Effector memory CD4-positive, alpha-beta T cell (primary cell): ENCODE measurements around the gene DAB1.

Experiments used
- DNase-seq, 3 donors: peaks; one replicate each; pipeline ENCODE4 v3.0.0-alpha.2; 2020
- H3K27ac ChIP-seq: 2 replicates; pipeline ENCODE4 v1.7.0; 2013; ENCODE audit warnings: mild to moderate bottlenecking, low read length, moderate library complexity; ENCODE audit not compliant: insufficient read depth, poor library complexity, severe bottlenecking
- H3K27me3 ChIP-seq: replicated peaks from 2 replicates; pipeline ENCODE4 v1.7.0; 2013; ENCODE audit warnings: mild to moderate bottlenecking, low read length; ENCODE audit not compliant: insufficient read depth, control insufficient read depth, poor library complexity, severe bottlenecking
- H3K36me3 ChIP-seq: 2 replicates; pipeline ENCODE4 v1.7.0; 2013; ENCODE audit warnings: mild to moderate bottlenecking, low read length, moderate library complexity; ENCODE audit not compliant: control insufficient read depth, insufficient read depth
- H3K4me1 ChIP-seq: 2 replicates; pipeline ENCODE4 v1.7.0; 2013; ENCODE audit warnings: low read length, mild to moderate bottlenecking; ENCODE audit not compliant: control insufficient read depth, insufficient read depth, poor library complexity, severe bottlenecking
- H3K4me3 ChIP-seq: 2 replicates; pipeline ENCODE4 v1.7.0; 2013; ENCODE audit warnings: low read length, low read depth, mild to moderate bottlenecking; ENCODE audit not compliant: insufficient read depth, poor library complexity, severe bottlenecking
- H3K9me3 ChIP-seq: 2 replicates; pipeline ENCODE4 v1.7.0; 2013; ENCODE audit warnings: mild to moderate bottlenecking, low read length, moderate library complexity; ENCODE audit not compliant: control insufficient read depth

The DAB1 gene

DNA sequence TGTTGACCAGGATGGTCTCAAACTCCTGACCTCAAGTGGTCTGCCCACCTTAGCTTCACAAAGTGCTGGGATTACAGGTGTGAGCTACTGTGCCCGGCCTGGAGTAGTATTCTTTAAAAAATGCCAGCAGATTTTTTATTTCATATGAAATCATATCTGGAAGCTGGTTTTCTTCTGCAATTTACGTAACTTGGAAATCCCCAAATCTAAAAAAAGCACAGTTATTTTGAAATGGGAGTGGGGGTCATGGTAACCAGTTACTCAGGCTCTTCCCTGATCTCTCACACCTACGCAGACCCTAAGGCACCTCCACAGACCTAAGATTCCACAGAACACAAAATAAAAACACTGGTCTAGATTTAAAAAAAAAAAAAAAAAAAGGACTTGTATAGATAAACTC lies 219.8 kb downstream of the DAB1 start:
- no peaks in the 10 kb centered on the region for H3K9me3 ChIP-seq
- no peak overlapping the region for H3K4me3 ChIP-seq
- no peak overlapping the region for H3K27ac ChIP-seq
- H3K36me3 ChIP-seq, result no peaks in the 10 kb centered on the region
- H3K4me1 ChIP-seq, result no peaks in the 10 kb centered on the region
- no peak for DNase-seq
- H3K27me3 ChIP-seq, result no peaks in the 10 kb centered on the region

DNA sequence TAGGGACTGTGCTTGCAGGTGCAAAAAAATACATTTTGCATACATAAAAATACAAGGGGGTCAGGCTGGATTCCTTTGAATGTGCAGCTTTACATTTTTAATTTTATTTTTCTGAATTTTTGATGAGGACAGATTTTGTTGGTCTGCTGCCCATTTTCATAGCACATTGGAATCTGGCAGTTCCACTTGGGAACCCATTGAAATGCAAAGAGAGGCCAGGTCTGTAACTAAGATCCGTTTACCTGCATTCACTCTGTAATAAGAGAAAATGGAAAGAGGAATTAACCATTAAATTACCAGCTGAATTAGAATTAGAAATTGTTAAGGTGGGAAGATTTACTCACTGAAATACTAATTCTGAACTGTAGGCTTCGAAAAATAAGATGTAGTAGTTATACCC lies 221.6 kb downstream of the DAB1 start:
- H3K27me3 ChIP-seq, result no peaks in the 10 kb centered on the region
- no peaks in the 10 kb centered on the region for H3K9me3 ChIP-seq
- no peaks in the 10 kb centered on the region for H3K4me1 ChIP-seq
- no peaks in the 10 kb centered on the region for H3K36me3 ChIP-seq
- no peak overlapping the region for H3K4me3 ChIP-seq
- no peak overlapping the region for H3K27ac ChIP-seq
- no peak for DNase-seq

- DNase-seq, result no peak
- Histone ChIP-seq H3K27me3 (no peaks in the 10 kb centered on the region), H3K27ac (no peak overlapping the region), H3K4me1 (no peaks in the 10 kb centered on the region), H3K4me3 (no peak overlapping the region), H3K36me3 (no peaks in the 10 kb centered on the region), H3K9me3 (no peaks in the 10 kb centered on the region)
These were observed 224.9 kb downstream of the DAB1 start for GRCh38 chr1:57198912-57199311.

DNA sequence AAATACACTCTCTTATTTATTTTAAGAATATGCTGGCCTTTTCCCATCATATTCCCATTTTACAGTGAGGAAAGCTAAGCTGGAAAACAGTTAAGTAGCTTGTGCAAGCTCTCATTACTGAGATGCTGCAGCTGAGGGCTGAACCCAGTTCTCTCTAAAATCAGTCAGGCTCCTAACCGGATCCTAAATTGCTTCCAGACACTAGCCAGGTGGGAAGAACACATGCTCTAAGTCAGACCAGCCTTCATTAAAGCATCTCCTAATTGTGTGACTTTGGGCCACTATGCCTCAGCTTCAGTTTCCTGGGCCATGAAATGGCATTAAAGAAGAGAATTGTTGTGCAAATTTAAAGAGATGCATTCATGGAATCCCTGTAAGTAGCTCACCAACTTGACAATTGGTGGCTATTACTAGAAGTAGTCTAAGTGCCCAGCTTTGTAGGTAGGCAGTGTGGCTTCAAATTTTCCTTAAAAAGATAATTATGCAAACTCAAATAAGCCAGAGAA lies 228.4 kb downstream of the DAB1 start:
- Histone ChIP-seq H3K36me3 (no peaks in the 10 kb centered on the region), H3K4me3 (no peak overlapping the region), H3K4me1 (no peaks in the 10 kb centered on the region), H3K27me3 (no peaks in the 10 kb centered on the region), H3K27ac (no peak overlapping the region), H3K9me3 (no peaks in the 10 kb centered on the region)
- DNase-seq, result no peak

GRCh38 chr1:57192222-57192621 lies 231.6 kb downstream of the DAB1 start:
- no peaks in the 10 kb centered on the region for H3K9me3 ChIP-seq
- H3K4me3 ChIP-seq, result no peak overlapping the region
- no peaks in the 10 kb centered on the region for H3K4me1 ChIP-seq
- H3K27ac ChIP-seq, result no peak overlapping the region
- no peak for DNase-seq
- no peaks in the 10 kb centered on the region for H3K27me3 ChIP-seq
- H3K36me3 ChIP-seq, result no peaks in the 10 kb centered on the region

DNA sequence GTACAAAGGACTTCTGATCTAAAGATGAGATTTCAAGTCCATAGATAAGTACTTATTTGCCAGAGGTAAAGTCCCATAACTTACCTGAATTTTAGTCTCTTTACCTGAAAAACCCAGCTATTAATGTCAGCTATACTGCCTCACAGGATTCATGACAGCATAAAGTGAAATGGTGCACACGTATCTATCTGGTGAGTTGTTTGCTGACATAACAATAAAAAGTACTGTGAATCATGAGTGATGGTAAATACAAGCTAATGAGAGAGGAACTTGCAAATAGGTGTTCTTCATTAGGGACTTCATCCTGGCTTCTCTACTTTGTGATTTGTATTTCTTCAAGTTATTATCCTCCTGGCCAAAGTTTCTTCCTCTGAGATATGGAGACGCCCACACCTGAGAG lies 233.0 kb downstream of the DAB1 start:
- Histone ChIP-seq H3K4me1 (no peaks in the 10 kb centered on the region), H3K36me3 (no peaks in the 10 kb centered on the region), H3K9me3 (no peaks in the 10 kb centered on the region), H3K27me3 (no peaks in the 10 kb centered on the region), H3K27ac (no peak overlapping the region), H3K4me3 (no peak overlapping the region)
- no peak for DNase-seq

DNA sequence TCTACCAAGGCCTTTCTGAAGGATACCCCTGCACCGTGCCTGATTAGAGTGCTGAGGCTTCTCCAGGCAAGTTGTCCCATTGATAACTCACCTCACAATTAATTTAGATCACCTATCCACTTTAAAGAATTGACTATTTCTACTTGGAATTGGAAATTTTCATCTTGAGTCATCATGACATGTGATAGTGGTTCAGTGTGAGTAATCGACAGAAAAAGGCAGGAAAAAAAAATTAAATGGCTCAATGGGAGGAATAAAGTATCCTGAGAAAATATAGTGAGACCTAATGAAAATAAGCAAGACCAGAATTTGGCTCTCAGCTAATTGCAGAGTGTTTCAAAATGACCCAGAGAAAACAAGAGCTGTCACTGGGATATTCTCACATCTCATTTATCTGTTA lies 235.7 kb downstream of the DAB1 start:
- no peaks in the 10 kb centered on the region for H3K9me3 ChIP-seq
- no peaks in the 10 kb centered on the region for H3K4me1 ChIP-seq
- H3K27me3 ChIP-seq, result no peaks in the 10 kb centered on the region
- no peak for DNase-seq
- no peak overlapping the region for H3K4me3 ChIP-seq
- no peak overlapping the region for H3K27ac ChIP-seq
- H3K36me3 ChIP-seq, result no peaks in the 10 kb centered on the region

DNA sequence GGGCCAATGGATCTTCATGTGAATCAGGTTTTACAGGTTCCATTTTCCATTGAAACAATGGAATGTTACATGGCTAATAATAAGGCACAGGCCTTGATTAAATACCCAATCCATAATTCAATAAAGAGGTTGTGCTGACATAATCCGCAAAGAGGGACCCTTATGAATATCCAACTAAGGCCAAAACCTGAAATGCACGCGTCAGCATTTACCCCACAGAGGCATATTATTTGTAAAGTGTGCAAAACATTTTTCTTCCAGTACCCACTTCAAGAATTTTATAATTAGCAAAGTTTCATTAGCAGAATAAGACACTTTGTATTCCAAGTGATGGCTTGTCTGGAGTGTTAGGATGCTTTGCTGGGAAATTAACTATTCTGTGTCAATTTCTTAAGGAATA lies 237.4 kb downstream of the DAB1 start:
- Histone ChIP-seq H3K9me3 (no peaks in the 10 kb centered on the region), H3K27me3 (no peaks in the 10 kb centered on the region), H3K27ac (no peak overlapping the region), H3K36me3 (no peaks in the 10 kb centered on the region), H3K4me3 (no peak overlapping the region), H3K4me1 (no peaks in the 10 kb centered on the region)
- no peak for DNase-seq

DNA sequence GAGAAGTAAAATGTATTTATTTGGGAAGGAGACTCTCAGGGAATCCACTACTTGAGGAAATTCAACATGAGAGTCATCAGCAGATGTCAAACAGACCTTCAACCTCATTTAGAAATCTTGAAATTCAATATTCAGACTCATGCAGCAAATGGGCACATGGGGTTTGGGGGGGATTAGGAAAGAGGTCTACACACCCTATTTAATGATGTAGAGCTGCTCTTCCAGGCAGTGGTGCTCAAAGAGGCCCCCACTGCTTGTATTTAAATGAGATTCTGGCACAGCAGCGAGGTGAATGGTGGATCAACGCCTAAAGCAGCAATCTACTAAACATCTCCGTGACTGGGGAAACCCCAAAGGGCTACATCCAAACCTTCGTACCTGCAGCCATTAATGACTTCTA lies 244.9 kb downstream of the DAB1 start:
- Histone ChIP-seq H3K4me3 (no peak overlapping the region), H3K4me1 (no peaks in the 10 kb centered on the region), H3K36me3 (no peaks in the 10 kb centered on the region), H3K9me3 (no peaks in the 10 kb centered on the region), H3K27me3 (no peaks in the 10 kb centered on the region), H3K27ac (no peak overlapping the region)
- DNase-seq, result no peak

- H3K9me3 ChIP-seq, result no peaks in the 10 kb centered on the region
- no peaks in the 10 kb centered on the region for H3K36me3 ChIP-seq
- no peaks in the 10 kb centered on the region for H3K27me3 ChIP-seq
- no peaks in the 10 kb centered on the region for H3K4me1 ChIP-seq
- H3K27ac ChIP-seq, result no peak overlapping the region
- DNase-seq, result no peak
- H3K4me3 ChIP-seq, result no peak overlapping the region
These were observed 248.4 kb downstream of the DAB1 start for GRCh38 chr1:57175506-57175905.

- no peaks in the 10 kb centered on the region for H3K9me3 ChIP-seq
- H3K4me1 ChIP-seq, result no peaks in the 10 kb centered on the region
- no peak overlapping the region for H3K27ac ChIP-seq
- DNase-seq, result no peak
- no peaks in the 10 kb centered on the region for H3K27me3 ChIP-seq
- no peak overlapping the region for H3K4me3 ChIP-seq
- no peaks in the 10 kb centered on the region for H3K36me3 ChIP-seq
These were observed 251.8 kb downstream of the DAB1 start for GRCh38 chr1:57172040-57172439.
